ENCODE results near the gene NR6A1.

NR6A1 gene

DNA sequence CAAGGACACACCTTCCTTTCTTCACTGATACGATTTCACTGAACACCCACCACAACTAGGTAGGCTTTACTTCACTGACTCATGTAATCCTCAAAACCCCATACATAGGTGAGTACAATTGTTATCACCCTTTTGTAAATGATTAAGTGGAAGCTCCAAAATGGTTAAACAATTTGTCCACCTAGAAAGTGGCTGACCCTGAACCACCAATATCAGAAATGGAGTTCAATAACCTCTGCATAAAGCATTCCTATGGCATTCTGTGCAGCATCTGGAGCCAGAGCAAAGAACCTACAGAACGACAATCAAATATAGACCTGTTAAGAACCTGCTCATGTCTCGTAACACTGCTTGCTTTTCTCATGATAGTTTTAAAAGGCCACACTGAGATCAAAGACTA is 213.2 kb downstream of the NR6A1 start:
- DNase-seq: no peak

GRCh38 chr9:124555043-124555442 is 216.1 kb downstream of the NR6A1 start:
- no peak for DNase-seq

DNA sequence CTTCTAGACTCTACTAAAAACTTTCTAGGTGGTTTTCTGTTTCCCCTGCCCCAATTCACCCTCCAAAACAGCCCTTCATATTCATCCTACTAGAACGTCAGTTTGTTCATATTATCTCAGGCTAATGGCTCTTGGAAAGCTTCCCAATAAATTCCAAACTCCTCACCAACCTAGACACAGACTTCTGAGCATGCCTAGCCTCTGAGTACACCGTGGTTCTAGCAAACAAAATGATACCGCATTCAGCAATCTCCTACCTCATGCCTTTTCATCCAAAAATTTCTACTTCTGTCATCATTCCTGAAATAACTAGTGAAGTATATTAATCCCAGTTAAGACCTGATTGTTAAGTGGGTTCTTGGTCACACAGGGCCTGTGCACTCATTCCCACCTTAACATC is 217.4 kb downstream of the NR6A1 start:
- no peak for DNase-seq

- no peak for DNase-seq
Measured at GRCh38 chr9:124552273-124552605, 218.9 kb downstream of the NR6A1 start.

- DNase-seq: peak; percentile 77
Measured at GRCh38 chr9:124551472-124552272, 219.4 kb downstream of the NR6A1 start.

DNA sequence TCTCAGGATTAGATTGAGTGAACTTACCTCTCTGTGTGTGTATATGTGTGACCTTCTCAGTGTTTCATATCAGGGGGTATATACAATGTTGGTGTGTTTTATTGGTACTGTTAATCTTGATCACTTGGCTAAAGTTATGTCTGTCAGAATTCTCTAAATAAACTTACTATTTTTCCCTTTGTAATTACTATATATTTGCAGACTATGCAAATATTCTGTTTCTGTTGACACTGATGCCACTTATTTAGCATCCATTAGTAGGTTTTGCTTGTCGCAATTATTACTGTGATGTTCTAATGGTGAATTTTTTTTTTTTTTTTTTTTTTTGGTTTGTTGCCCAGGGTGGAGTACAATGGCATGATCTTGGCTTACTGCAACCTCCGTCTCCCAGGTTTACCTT is 221.0 kb downstream of the NR6A1 start:
- no peak for DNase-seq

- DNase-seq: no peak
Measured at GRCh38 chr9:124549016-124549415, 222.1 kb downstream of the NR6A1 start.

DNA sequence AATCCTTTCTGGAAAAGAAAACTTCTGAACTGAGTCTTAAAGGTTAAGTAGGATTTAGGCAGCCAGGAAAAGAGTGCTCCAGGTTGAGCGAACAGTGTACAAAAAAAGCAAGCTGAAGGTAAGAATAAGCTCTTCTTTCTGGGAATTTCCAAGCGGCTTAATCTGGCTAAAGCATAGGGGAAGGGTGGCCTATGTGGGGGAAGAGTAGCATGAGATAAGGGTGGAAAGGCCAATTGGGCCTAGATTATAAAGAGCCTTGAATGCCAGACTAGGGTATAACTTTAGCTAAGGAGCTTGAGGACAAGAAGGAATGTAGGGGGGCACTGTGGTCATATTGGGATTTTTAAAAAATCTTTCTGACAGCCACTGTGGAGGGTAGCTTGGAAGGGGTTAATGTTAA is 226.6 kb downstream of the NR6A1 start:
- DNase-seq: no peak

GRCh38 chr9:124541824-124542223 is 229.3 kb downstream of the NR6A1 start:
- no peak for DNase-seq

DNA sequence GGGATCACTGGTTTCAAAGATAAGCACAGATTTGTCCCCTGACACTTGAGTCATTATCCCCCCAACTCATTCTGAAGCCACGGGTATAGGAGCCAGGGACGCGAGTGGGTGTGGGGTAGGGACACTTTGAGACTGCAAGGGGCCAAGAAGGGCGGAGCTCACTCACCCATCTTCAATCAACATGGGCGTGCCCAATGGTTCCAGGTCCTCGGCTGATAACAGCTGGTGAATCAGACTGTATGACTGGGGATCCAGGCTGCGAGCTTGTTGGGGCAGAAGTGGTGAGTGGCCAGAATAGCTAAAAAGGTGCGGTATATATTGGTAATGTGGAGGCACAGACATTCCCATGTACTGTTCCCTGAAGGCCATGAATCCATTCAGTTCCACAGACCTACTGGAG is 233.2 kb downstream of the NR6A1 start:
- DNase-seq: no peak

DNA sequence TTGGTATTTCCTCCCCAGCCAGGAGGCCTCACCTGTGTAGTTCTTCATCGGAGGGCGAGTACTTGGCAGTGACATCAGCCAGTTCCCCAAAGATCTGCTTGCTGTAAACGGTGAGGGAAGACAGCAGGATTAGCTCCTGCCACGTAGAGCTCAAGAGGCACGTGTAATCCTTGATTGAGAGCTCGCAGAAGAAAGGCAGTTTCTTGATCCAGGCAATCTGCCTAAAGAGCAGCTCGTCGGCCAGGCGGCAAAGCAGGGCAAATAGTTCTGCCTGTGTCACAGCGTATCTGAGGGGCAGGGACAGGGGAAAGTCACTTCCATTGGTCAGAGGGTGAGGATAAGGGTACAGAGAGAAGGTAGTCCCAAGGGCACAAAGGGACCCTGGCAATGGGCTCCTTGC is 235.3 kb downstream of the NR6A1 start:
- no peak for DNase-seq

DNA sequence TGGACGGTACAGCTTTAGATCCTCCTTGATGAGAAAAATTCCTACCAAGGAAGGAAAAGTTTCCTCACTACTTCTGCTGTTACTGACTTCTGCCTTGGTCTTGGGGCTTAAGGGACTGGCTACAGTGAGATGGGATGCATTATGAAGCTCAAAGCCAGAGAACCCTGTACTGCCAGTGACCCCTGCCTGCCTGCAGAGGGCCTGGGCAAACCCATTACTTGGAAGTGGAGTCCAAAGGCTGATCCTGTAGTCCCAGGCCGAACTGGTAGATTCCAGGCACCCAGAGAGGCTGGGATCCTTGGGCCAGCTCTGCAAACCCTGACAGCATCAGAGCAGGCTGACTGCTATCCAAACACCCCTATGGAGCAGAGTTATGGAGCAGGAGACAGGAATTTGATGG is 238.2 kb downstream of the NR6A1 start:
- DNase-seq: no peak

GRCh38 chr9:124531115-124531514 is 240.0 kb downstream of the NR6A1 start:
- no peak for DNase-seq

- no peak for DNase-seq
Measured at GRCh38 chr9:124530246-124530645, 240.9 kb downstream of the NR6A1 start.

- DNase-seq: no peak
Measured at GRCh38 chr9:124527781-124528180, 243.3 kb downstream of the NR6A1 start.

DNA sequence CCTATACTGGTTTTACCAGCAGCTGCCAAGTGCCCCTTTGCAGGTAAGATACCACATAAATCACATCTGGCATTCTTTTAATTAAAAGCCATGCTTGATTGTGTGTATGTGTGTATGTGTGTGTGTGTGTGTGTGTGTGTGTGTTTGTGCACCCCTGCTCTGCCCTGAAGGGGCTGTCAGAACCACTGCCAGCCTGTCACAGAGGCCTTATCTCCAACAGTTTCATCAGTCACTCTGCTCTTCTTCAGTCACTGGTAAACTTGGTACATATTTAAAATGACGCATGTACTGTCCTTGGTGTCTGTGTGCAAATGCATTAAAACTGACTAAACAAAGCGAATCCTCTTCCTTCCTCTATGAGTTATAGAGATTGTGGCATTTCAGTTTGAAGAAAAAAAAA is 244.9 kb downstream of the NR6A1 start:
- no peak for DNase-seq

DNA sequence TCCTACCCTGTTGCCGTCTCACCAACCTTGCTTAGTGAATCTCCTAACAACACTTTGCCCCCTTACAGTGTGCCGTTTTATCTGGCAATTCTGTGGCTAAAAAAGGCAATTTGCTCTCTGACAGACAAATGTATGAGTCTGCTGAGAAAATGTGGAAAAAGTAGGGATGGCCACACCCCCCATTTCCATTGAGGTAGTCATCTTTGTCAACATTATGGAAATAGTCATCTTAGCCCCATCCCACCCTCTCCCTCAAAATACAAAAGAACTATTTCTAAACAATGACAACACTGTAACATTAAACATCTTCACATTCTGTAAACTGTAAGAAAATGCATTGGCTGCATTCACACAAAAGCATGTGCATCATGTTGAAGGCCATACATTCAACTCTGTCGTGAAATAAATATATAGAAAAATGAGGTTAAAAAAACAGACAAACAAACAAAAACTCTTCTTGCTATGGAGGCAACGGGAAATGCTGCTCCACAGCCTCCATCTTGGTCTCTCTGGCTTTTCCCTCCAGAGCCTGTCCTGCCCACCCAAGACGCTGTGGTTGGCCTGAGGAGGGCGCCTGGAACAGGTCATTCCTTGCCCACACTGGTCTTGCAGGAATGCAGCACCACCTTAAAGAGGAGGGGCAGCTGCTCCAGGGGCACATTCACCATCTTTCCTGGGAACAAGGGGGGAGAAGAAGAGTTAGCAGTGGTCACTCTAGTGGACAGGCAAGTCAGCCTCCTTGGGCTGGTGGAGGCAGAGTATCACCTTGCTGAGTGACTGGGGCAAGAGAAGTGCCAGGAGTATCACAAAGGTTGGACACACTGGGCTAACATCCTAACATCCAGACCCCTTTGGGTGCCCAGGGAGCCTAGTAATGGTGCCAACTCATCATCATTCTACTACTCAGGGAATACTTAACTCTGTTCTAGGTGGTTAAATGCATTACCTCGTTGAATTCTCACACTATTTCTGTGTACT is 248.7 kb downstream of the NR6A1 start:
- no peak for DNase-seq

GRCh38 chr9:124521142-124521541 is 250.0 kb downstream of the NR6A1 start:
- DNase-seq: no peak

DNA sequence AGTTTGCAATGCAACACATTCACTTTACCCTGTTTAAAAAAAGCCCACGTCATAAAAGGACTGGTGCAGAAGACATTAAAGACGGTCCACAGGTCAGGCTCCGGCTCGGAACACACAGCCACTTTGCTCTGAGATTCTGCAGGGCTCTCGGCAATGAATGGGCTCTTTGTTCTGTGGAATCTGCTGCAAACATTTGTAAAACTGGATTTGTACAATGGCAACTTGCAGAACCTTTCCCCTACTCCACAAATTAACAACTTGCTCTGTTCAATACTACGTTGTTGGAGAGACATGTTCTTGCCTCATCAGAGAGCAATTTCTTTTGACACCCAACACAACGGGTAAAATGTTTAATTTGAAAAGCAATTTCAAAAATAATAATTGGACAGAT is 250.9 kb downstream of the NR6A1 start:
- no peak for DNase-seq

- DNase-seq: no peak
Measured at GRCh38 chr9:124518116-124518515, 253.0 kb downstream of the NR6A1 start.

GRCh38 chr9:124517600-124517999 is 253.5 kb downstream of the NR6A1 start:
- DNase-seq: no peak

DNA sequence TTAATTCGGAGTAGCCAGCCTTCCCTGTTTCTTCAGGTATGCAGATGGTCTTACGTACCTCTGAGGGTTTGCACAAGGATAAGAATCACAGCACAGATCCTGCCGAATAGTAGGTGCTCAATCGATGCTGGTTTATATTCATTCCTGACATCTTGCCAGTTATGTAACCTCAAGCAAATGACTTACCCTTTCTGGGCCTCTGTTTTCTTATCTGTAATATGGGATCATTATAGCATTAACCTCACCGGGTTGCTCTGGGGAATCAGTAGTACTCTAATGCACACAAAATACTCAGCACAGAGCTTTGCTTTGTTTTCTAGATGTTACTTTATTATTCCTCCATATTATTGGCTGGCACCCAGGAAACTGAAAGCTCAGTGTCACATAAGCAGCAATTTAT is 256.2 kb downstream of the NR6A1 start:
- no peak for DNase-seq

DNA sequence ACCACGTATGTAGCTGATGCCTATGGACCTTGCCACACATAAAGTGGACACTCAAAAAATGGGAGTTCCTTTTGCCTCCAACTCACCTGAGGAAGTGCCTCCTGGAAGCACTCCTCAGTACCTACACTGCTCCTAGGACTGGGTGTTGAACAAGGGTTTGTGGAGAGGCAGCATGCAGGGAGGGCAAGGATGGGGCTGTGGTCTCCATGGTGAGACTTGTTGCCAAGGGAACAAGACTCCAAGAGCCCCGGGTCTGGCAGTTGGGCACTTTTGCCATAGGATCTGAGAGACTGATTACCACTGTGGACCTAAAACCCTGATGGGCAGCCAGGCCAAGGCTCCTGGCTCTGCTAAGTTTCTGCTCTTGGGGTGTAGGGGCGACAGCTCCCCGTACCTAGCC is 257.0 kb downstream of the NR6A1 start:
- no peak for DNase-seq

GRCh38 chr9:124513376-124513994 is 257.6 kb downstream of the NR6A1 start:
- no peak for DNase-seq

Measured in DMS53 (cell line).